A673 (cell line): ENCODE results near the gene REV1. TPM values are rescaled to one million over a fixed set of nuclear protein-coding genes. Genes with fewer than 3 reads are reported as not detected.

Experiments used
- BruUV-seq: library from RNA; stranded (reverse); fragments of 400-500 nt; replicated peaks from 2 replicates; lab custom pipeline; 2021; lab: Mats Ljungman, UMichigan
- CTCF ChIA-PET: fragments of 300-600 bp; sonication (Branson Sonifier 250); formaldehyde crosslinking; loops from one replicate; lab custom pipeline; 2022; ENCODE audit warnings: antibody characterized with exemption; lab: Charles Lee
- POLR2A ChIA-PET: fragments of 300-600 bp; sonication (Branson Sonifier 250); formaldehyde crosslinking; loops from one replicate; lab custom pipeline; 2022; ENCODE audit warnings: antibody characterized with exemption; ENCODE audit not compliant: low non-redundant PET; lab: Charles Lee
- DNase-seq: peaks from one replicate; pipeline ENCODE4 v3.0.0-alpha.2; 2015; ENCODE audit warnings: low spot score
- H3K27ac ChIP-seq: fragments of 200-600 bp; sonication (generic); 2 replicates; pipeline ENCODE4 v1.5.1; 2016; ENCODE audit warnings: mixed run types, low read depth, mild to moderate bottlenecking, mixed read lengths, antibody characterized with exemption, low read length; ENCODE audit not compliant: poor library complexity, severe bottlenecking
- H3K27me3 ChIP-seq: fragments of 200-600 bp; sonication (generic); replicated peaks from 2 replicates; pipeline ENCODE4 v1.6.1; 2017; ENCODE audit warnings: mixed run types, low read depth, mild to moderate bottlenecking, mixed read lengths, antibody characterized with exemption, low read length; ENCODE audit not compliant: insufficient read depth, poor library complexity
- H3K36me3 ChIP-seq: fragments of 200-600 bp; sonication (generic); 2 replicates; pipeline ENCODE4 v1.6.1; 2016; ENCODE audit warnings: mixed run types, mild to moderate bottlenecking, mixed read lengths, antibody characterized with exemption, low read length; ENCODE audit not compliant: insufficient read depth, poor library complexity, severe bottlenecking
- H3K4me1 ChIP-seq: fragments of 200-600 bp; sonication (generic); 2 replicates; pipeline ENCODE4 v1.6.1; 2017; ENCODE audit warnings: mixed run types, mild to moderate bottlenecking, mixed read lengths, antibody characterized with exemption, low read length; ENCODE audit not compliant: insufficient read depth, poor library complexity, severe bottlenecking
- H3K4me3 ChIP-seq: fragments of 200-600 bp; sonication (generic); 2 replicates; pipeline ENCODE4 v1.5.1; 2016; ENCODE audit warnings: low read depth, mixed run types, mild to moderate bottlenecking, mixed read lengths, low read length; ENCODE audit not compliant: poor library complexity, severe bottlenecking
- H3K9me3 ChIP-seq: fragments of 200-600 bp; sonication (generic); 2 replicates; pipeline ENCODE4 v1.6.1; 2016; ENCODE audit warnings: mixed run types, low read depth, mild to moderate bottlenecking, mixed read lengths, antibody characterized with exemption, low read length; ENCODE audit not compliant: poor library complexity, severe bottlenecking
- EZH2 ChIP-seq: fragments of 200-600 bp; sonication (generic); IDR thresholded peaks from 2 replicates; pipeline ENCODE4 v1.6.1; 2017; ENCODE audit warnings: borderline replicate concordance, low read depth, mild to moderate bottlenecking, mixed read lengths, antibody characterized with exemption, low read length; ENCODE audit not compliant: poor library complexity, severe bottlenecking
- intact Hi-C: fragments of 100-400 bp; cut with micrococcal nuclease; formaldehyde crosslinking; loops from one replicate; pipeline ENCODE4 v1.10.0; 2022; ENCODE audit not compliant: unreplicated experiment
- total RNA-seq: library from RNA; stranded (reverse); gene quantifications from 2 replicates; pipeline ENCODE4 v1.2.3, GENCODE V29; 2021
- TF ChIP-seq, protein P1 (sequence below): fragments of 300-800, 200-600 bp; sonication (generic); conservative IDR thresholded peaks from 2 replicates; pipeline ENCODE4 v1.5.1; 2017; ENCODE audit warnings: low read depth, mild to moderate bottlenecking, antibody characterized with exemption, low read length, moderate library complexity, mixed read lengths

Gene REV1
- total RNA-seq, 1 experiment from 2014 or later = 38.1 TPM

DNA sequence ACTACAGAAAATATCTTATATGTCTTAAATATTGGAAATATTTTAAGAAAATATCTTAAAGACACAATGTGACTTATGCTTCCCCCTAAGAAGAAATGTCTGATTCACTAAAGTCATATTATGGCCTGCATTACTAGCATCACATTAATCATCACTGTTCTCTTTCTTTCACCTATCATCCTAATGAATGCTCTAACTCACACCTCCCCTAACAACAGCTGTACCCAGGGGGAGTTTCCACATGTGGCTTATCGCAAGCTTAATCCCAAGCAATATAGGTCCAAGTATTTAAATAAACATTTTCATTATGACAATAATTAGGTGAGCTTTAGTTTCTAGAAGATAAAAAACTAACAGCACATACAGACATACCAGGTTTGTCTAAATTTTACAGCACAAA is 39.6 kb downstream of the REV1 start:
- intact Hi-C loops = no loop called here
- Histone ChIP-seq H3K27ac (no peak overlapping the region), H3K27me3 (no peaks in the 10 kb centered on the region), H3K36me3 (no peaks in the 10 kb centered on the region), H3K9me3 (no peaks in the 10 kb centered on the region), H3K4me3 (no peak overlapping the region), H3K4me1 (no peaks in the 10 kb centered on the region)
- ChIA-PET POLR2A (no interaction called here), CTCF (no interaction called here)
- no peak for DNase-seq
- BruUV-seq = no TSS peak
- TF ChIP-seq EZH2 = no peak
- TF ChIP-seq, protein P1, sequence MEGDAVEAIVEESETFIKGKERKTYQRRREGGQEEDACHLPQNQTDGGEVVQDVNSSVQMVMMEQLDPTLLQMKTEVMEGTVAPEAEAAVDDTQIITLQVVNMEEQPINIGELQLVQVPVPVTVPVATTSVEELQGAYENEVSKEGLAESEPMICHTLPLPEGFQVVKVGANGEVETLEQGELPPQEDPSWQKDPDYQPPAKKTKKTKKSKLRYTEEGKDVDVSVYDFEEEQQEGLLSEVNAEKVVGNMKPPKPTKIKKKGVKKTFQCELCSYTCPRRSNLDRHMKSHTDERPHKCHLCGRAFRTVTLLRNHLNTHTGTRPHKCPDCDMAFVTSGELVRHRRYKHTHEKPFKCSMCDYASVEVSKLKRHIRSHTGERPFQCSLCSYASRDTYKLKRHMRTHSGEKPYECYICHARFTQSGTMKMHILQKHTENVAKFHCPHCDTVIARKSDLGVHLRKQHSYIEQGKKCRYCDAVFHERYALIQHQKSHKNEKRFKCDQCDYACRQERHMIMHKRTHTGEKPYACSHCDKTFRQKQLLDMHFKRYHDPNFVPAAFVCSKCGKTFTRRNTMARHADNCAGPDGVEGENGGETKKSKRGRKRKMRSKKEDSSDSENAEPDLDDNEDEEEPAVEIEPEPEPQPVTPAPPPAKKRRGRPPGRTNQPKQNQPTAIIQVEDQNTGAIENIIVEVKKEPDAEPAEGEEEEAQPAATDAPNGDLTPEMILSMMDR = no peak

DNA sequence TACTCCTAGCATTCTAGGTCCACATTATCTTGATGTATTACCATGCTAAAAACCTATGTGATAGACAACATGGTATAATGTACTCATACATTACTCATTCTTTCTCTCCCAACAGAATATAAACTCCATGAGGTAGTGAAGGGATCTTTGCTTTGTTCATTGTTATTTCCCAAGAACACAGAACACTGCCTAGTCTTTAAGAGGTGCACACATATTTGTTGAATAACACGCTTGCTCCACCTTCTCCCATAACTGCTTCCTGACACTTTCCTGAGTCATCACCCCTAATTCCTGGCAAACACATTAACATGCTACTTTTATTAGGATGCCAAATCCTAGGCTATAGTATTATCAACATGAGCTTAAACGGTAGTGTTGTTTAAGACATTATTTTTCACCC is 41.3 kb downstream of the REV1 start:
- ChIA-PET POLR2A (no interaction called here), CTCF (no interaction called here)
- no peak for DNase-seq
- intact Hi-C loops = no loop called here
- Histone ChIP-seq H3K4me1 (no peaks in the 10 kb centered on the region), H3K36me3 (no peaks in the 10 kb centered on the region), H3K9me3 (no peaks in the 10 kb centered on the region), H3K27me3 (no peaks in the 10 kb centered on the region), H3K4me3 (no peak overlapping the region), H3K27ac (no peak overlapping the region)
- no TSS peak for BruUV-seq
- TF ChIP-seq, protein P1 = no peak
- no peak for TF ChIP-seq EZH2

DNA sequence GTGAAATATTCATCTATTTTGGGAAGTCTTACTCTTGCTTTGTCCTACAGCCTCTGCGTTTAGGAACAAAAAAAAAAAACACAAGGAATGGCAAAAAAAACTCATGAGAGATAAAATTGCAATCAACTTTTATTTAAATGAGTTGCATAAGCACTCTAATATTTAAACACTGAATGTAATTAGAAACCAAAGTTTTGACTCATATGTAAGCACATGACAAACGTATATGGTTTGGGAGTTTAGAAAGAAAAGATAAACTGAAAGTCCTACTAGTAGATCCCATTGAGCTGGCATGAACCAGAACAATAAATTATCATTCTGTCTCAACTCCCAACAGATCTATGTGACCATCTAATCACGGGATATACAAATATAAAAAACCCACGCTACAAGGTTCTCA is 44.8 kb downstream of the REV1 start:
- intact Hi-C loops = no loop called here
- no peaks in the 10 kb centered on the region for H3K4me1 ChIP-seq
- H3K27me3 ChIP-seq = no peaks in the 10 kb centered on the region
- no peaks in the 10 kb centered on the region for H3K9me3 ChIP-seq
- ChIA-PET CTCF (no interaction called here), POLR2A (no interaction called here)
- peaks cover 5% of the 10 kb centered on the region for H3K36me3 ChIP-seq
- BruUV-seq = no TSS peak
- no peak for TF ChIP-seq EZH2
- TF ChIP-seq, protein P1 = no peak
- DNase-seq = no peak
- no peak overlapping the region for H3K4me3 ChIP-seq
- no peak overlapping the region for H3K27ac ChIP-seq
